Pancreas (tissue), 10 donors: ENCODE measurements around the gene PALS1. TPM values are rescaled to one million over a fixed set of nuclear protein-coding genes. Genes with fewer than 3 reads are reported as not detected.

Source experiments
- ATAC-seq, 4 donors: fragments of 200-7000 bp; cut with Tn5 transposase; one replicate each; pipeline versions ENCODE4 v1.8.0 to v1.9.1; 2020; ENCODE audit warnings: mild to moderate bottlenecking in 4 of 4, moderate library complexity in 4 of 4
- DNase-seq, 6 donors: peaks; one replicate each; pipeline ENCODE4 v3.0.0-alpha.2; 2020
- FAIRE-seq: peaks from 2 replicates; lab custom pipeline; 2012; peaks lifted over from hg19 to GRCh38; lab: Jason Lieb, UNC
- H3K27ac ChIP-seq, 4 donors: fragments of 200-600 bp; sonication (generic); 1 replicate in 3 of 4; 2 replicates in 1 of 4; pipeline versions ENCODE4 v1.5.0 to v1.8.0; 2020
- H3K27me3 ChIP-seq, 4 donors: fragments of 200-600 bp; one replicate each; pipeline ENCODE4 v1.8.0; 2021
- H3K36me3 ChIP-seq, 3 donors: fragments of 200-600 bp; sonication (generic) in 1 of 3; one replicate each; pipeline versions ENCODE4 v1.5.0 to v1.8.0; 2020 to 2021
- H3K4me1 ChIP-seq, 3 donors: fragments of 200-600 bp; one replicate each; pipeline ENCODE4 v1.8.0; 2021
- H3K4me3 ChIP-seq, 4 donors: fragments of 200-600 bp; sonication (generic) in 2 of 4; one replicate each; pipeline versions ENCODE4 v1.5.0 to v1.8.0; 2020 to 2021
- H3K9me3 ChIP-seq, 4 donors: fragments of 200-600 bp; one replicate each; pipeline ENCODE4 v1.8.0; 2021
- CTCF ChIP-seq, 4 donors: fragments of 200-600 bp; sonication (generic) in 3 of 4; IDR thresholded peaks; one replicate each; pipeline versions ENCODE4 v1.5.0 to v1.8.0; 2021; ENCODE audit warnings: antibody characterized with exemption in 4 of 4
- WGBS, 2 donors: extraction: QIAGEN DNeasy Blood & Tissue Kit; methylation state at CpG; one replicate each; pipeline ENCODE4 v1.1.7; 2013; 5-methylcytosine and 5-hydroxymethylcytosine counted together
- intact Hi-C, 3 donors: fragments of 100-400 bp; cut with DNase I; formaldehyde crosslinking; loops; one replicate each; pipeline versions ENCODE4 v1.11.1 to v1.14.2; 2022
- polyA plus RNA-seq, 2 donors: library from polyadenylated mRNA; stranded (reverse); fragments of 200-250 nt; gene quantifications; one replicate each; pipeline ENCODE4 v1.2.3, GENCODE V29; 2013
- total RNA-seq, 6 donors: library from RNA; stranded (reverse); fragmentation: NEBNext Ultra II Directional in 4 of 6; extraction: Animal tissue kit (Norgen Biotek cat#: 25700) in 4 of 6; gene quantifications; one replicate each; pipeline versions ENCODE4 v1.2.1 to v1.2.4, GENCODE V29; 2021 to 2023
- donor health status: healthy with polysubstance abuse.
- donor health status: DM: no; HTN: no; CAD: no; lungs with moderate emphysema.
- donor health status: DM: no; HTN: no; CAD: no.
- donor health status: control.
- donor health status: control.
- donor health status: Bipolar disorder and iron deficiency.
- donor health status: DM: yes; HTN: yes; CAD: no.
- donor health status: DM: no; HTN: no; CAD: no.
- donor health status: DM: no; HTN: no; CAD: no.
- donor health status: DM: yes; HTN: yes; CAD: no.

The PALS1 gene
- total and polyA plus RNA-seq, 8 donors = 3.5 to 17.1 (median 7.9) TPM

- intact Hi-C loops = no loop called here
Measured at GRCh38 chr14:67239582-67239981, 1.7 kb upstream of the PALS1 start.

GRCh38 chr14:67240168-67240932 lies 885 bp upstream of the PALS1 start:
- peaks cover 5 to 7% (median 7%) of the 10 kb centered on the region in 3 donors for H3K4me1 ChIP-seq
- peak; percentile 54 to 73 (median 65) for ATAC-seq
- no peak for TF ChIP-seq CTCF (IDR thresholded peaks at IDR 0.05)
- peak; percentile 56 to 85 (median 72) for DNase-seq
- H3K27ac ChIP-seq = peak overlapping the region; percentile 92 to 98 (median 97)
- 8 to 9% methylated on average over 23 of the region's 23 CpGs for WGBS, 2 donors
- FAIRE-seq = no peak
- H3K9me3 ChIP-seq = no peaks in the 10 kb centered on the region
- H3K36me3 ChIP-seq = no peaks in the 10 kb centered on the region
- intact Hi-C loops = no loop called here
- no peaks in the 10 kb centered on the region for H3K27me3 ChIP-seq
- H3K4me3 ChIP-seq = peak overlapping the region; percentile 20 to 86 (median 70)

More at GRCh38 chr14:67239582-67239981, 1.7 kb upstream of the PALS1 start:
- Histone ChIP-seq H3K4me1 (peaks cover 5 to 7% (median 7%) of the 10 kb centered on the region in 3 donors), H3K27ac (no peak overlapping the region), H3K4me3 (no peak overlapping the region), H3K9me3 (no peaks in the 10 kb centered on the region), H3K27me3 (no peaks in the 10 kb centered on the region), H3K36me3 (no peaks in the 10 kb centered on the region)
- 90 to 96% methylated on average over 14 of the region's 14 CpGs for WGBS, 2 donors
- DNase-seq = no peak
- no peak for ATAC-seq
- TF ChIP-seq CTCF (IDR thresholded peaks at IDR 0.05) = no peak
- FAIRE-seq = no peak

- H3K27ac ChIP-seq = peak overlapping the region; percentile 92 to 98 (median 97)
- no peaks in the 10 kb centered on the region for H3K27me3 ChIP-seq
- no peak for TF ChIP-seq CTCF (IDR thresholded peaks at IDR 0.05)
- WGBS, 2 donors = 0% methylated on average over 53 to 54 of the region's 54 CpGs
- FAIRE-seq (no peak), ATAC-seq (peak; percentile 93 to 97 (median 94)), DNase-seq (peak; percentile 95 to 98 (median 96))
- H3K4me1 ChIP-seq = peaks cover 5 to 7% (median 7%) of the 10 kb centered on the region in 3 donors
- no peaks in the 10 kb centered on the region for H3K36me3 ChIP-seq
- peak overlapping the region; percentile 55 to 86 (median 76) for H3K4me3 ChIP-seq
- no peaks in the 10 kb centered on the region for H3K9me3 ChIP-seq
- intact Hi-C loops = no loop called here
Measured at GRCh38 chr14:67240978-67241410, 241 bp upstream of the PALS1 start.

GRCh38 chr14:67242168-67242420 lies 859 bp downstream of the PALS1 start:
- Histone ChIP-seq H3K4me3 (peak overlapping the region in 3 of 4 donors; percentile 55 to 86 (median 84)), H3K27ac (peak overlapping the region; percentile 92 to 98 (median 97)), H3K27me3 (no peaks in the 10 kb centered on the region), H3K4me1 (peaks cover 5 to 7% (median 7%) of the 10 kb centered on the region in 3 donors), H3K9me3 (no peaks in the 10 kb centered on the region), H3K36me3 (no peaks in the 10 kb centered on the region)
- FAIRE-seq (no peak), ATAC-seq (no peak), DNase-seq (no peak)
- no peak for TF ChIP-seq CTCF (IDR thresholded peaks at IDR 0.05)
- intact Hi-C loops = no loop called here
- 4 to 5% methylated on average over 4 of the region's 4 CpGs for WGBS, 2 donors

GRCh38 chr14:67245104-67245503 lies 3.9 kb downstream of the PALS1 start:
- Histone ChIP-seq H3K27ac (no peak overlapping the region), H3K4me1 (peaks cover 5 to 7% (median 7%) of the 10 kb centered on the region in 3 donors), H3K36me3 (no peaks in the 10 kb centered on the region), H3K9me3 (no peaks in the 10 kb centered on the region), H3K4me3 (no peak overlapping the region), H3K27me3 (no peaks in the 10 kb centered on the region)
- no peak for DNase-seq
- WGBS, 2 donors = 90 to 92% methylated on average over 1 of the region's 1 CpG
- TF ChIP-seq CTCF (IDR thresholded peaks at IDR 0.05) = no peak
- FAIRE-seq = no peak
- no peak for ATAC-seq
- intact Hi-C loops = no loop called here
